Measurements from ENCODE around the gene HP1BP3. TPM values are rescaled to one million over a fixed set of nuclear protein-coding genes. Genes with fewer than 3 reads are reported as not detected.

The HP1BP3 gene
- total RNA-seq, 4 donors from 2014 or later: 213 to 349 (median 277) TPM

- no peaks in the 10 kb centered on the region for H3K27me3 ChIP-seq
- H3K4me3 ChIP-seq: no peak overlapping the region
- no peak for DNase-seq (ENCODE audit: extremely low spot score)
- no peak overlapping the region for H3K27ac ChIP-seq (replicated peaks in 1 of 4)
- intact Hi-C loops (cut with DNase I): no loop called here
- no peaks in the 10 kb centered on the region for H3K9me3 ChIP-seq
- H3K4me1 ChIP-seq: peaks cover 12 to 31% (median 30%) of the 10 kb centered on the region in 4 donors
- 85% methylated on average over 4 of the region's 4 CpGs for WGBS
- TF ChIP-seq POLR2A (IDR thresholded peaks at IDR 0.05; ENCODE audit: low read depth) (no peak), EP300 (IDR thresholded peaks at IDR 0.05) (no peak), POLR2AphosphoS5 (IDR thresholded peaks at IDR 0.05) (no peak)
- TF ChIP-seq, protein P1, sequence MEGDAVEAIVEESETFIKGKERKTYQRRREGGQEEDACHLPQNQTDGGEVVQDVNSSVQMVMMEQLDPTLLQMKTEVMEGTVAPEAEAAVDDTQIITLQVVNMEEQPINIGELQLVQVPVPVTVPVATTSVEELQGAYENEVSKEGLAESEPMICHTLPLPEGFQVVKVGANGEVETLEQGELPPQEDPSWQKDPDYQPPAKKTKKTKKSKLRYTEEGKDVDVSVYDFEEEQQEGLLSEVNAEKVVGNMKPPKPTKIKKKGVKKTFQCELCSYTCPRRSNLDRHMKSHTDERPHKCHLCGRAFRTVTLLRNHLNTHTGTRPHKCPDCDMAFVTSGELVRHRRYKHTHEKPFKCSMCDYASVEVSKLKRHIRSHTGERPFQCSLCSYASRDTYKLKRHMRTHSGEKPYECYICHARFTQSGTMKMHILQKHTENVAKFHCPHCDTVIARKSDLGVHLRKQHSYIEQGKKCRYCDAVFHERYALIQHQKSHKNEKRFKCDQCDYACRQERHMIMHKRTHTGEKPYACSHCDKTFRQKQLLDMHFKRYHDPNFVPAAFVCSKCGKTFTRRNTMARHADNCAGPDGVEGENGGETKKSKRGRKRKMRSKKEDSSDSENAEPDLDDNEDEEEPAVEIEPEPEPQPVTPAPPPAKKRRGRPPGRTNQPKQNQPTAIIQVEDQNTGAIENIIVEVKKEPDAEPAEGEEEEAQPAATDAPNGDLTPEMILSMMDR (IDR thresholded peaks at IDR 0.05): no peak
- H3K36me3 ChIP-seq: peaks cover 35 to 77% (median 57%) of the 10 kb centered on the region in 4 donors
Observed at GRCh38 chr1:20775700-20776099, 11.4 kb downstream of the HP1BP3 start.

DNA sequence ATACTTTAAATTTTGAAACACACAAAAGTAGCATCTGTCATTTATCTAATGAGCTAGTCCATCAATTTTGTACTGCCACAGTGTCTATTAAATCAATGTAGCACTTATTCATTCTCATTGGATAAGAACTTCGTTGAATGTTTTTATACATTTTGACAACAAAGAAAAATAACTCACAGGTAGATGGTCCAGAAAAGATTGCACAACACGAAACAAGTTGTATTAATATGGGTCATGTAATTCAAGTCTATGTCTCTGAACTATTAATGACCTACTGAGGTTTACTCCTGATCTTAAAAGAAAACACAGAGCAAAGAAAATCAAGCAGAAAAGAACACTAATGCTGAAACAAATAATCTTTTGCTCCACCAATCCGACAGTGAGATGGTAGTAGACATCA lies 15.3 kb downstream of the HP1BP3 start:
- Histone ChIP-seq H3K36me3 (peaks cover 68 to 98% (median 85%) of the 10 kb centered on the region in 4 donors), H3K4me3 (no peak overlapping the region), H3K4me1 (peaks cover 10 to 19% (median 16%) of the 10 kb centered on the region in 4 donors), H3K27me3 (no peaks in the 10 kb centered on the region), H3K27ac (replicated peaks in 1 of 4) (no peak overlapping the region), H3K9me3 (no peaks in the 10 kb centered on the region)
- DNase-seq (ENCODE audit: extremely low spot score): no peak
- TF ChIP-seq POLR2A (IDR thresholded peaks at IDR 0.05; ENCODE audit: low read depth) (no peak), POLR2AphosphoS5 (IDR thresholded peaks at IDR 0.05) (no peak), EP300 (IDR thresholded peaks at IDR 0.05) (no peak)
- TF ChIP-seq, protein P1 (IDR thresholded peaks at IDR 0.05): no peak
- intact Hi-C loops (cut with DNase I): no loop called here
- 84% methylated on average over 3 of the region's 3 CpGs for WGBS

- peaks cover 5 to 12% (median 10%) of the 10 kb centered on the region in 4 donors for H3K4me1 ChIP-seq
- no peak for DNase-seq (ENCODE audit: extremely low spot score)
- H3K27me3 ChIP-seq: no peaks in the 10 kb centered on the region
- intact Hi-C loops (cut with DNase I): no loop called here
- H3K9me3 ChIP-seq: no peaks in the 10 kb centered on the region
- whole genome bisulfite sequencing: 94% methylated on average over 6 of the region's 6 CpGs
- peaks cover 71 to 100% (median 91%) of the 10 kb centered on the region in 4 donors for H3K36me3 ChIP-seq
- TF ChIP-seq POLR2A (IDR thresholded peaks at IDR 0.05; ENCODE audit: low read depth) (no peak), POLR2AphosphoS5 (IDR thresholded peaks at IDR 0.05) (no peak), EP300 (IDR thresholded peaks at IDR 0.05) (no peak)
- no peak overlapping the region for H3K27ac ChIP-seq (replicated peaks in 1 of 4)
- no peak overlapping the region for H3K4me3 ChIP-seq
Observed at GRCh38 chr1:20770314-20771087, 16.6 kb downstream of the HP1BP3 start.

DNA sequence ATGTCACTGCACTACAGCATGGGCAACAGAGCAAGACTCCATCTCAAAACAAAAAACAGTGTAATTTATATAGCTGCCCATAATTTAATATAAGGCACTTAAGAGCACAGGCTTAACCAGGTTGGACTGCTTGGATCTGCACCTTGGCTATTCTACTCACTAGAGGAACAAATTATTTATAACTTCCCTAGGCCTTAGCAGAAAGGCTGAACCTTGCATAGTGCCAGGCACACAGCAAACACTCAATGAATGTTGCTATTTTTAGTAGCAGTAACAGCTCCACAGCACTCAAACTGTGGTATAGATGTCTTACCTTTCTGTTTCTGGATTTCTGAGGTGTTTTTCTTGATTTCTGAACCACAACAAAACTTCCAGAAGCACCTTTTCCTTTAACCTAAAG lies 19.8 kb downstream of the HP1BP3 start:
- Histone ChIP-seq H3K27ac (replicated peaks in 1 of 4) (no peak overlapping the region), H3K36me3 (peaks cover 71 to 100% (median 95%) of the 10 kb centered on the region in 4 donors), H3K27me3 (no peaks in the 10 kb centered on the region), H3K9me3 (no peaks in the 10 kb centered on the region), H3K4me3 (no peak overlapping the region), H3K4me1 (peaks cover 5 to 12% (median 10%) of the 10 kb centered on the region in 4 donors)
- intact Hi-C loops (cut with DNase I): no loop called here
- no peak for DNase-seq (ENCODE audit: extremely low spot score)
- no peak for TF ChIP-seq POLR2A (IDR thresholded peaks at IDR 0.05; ENCODE audit: low read depth)
- TF ChIP-seq POLR2AphosphoS5 (IDR thresholded peaks at IDR 0.05): no peak
- TF ChIP-seq, protein P1 (IDR thresholded peaks at IDR 0.05): no peak
- TF ChIP-seq EP300 (IDR thresholded peaks at IDR 0.05): no peak

DNA sequence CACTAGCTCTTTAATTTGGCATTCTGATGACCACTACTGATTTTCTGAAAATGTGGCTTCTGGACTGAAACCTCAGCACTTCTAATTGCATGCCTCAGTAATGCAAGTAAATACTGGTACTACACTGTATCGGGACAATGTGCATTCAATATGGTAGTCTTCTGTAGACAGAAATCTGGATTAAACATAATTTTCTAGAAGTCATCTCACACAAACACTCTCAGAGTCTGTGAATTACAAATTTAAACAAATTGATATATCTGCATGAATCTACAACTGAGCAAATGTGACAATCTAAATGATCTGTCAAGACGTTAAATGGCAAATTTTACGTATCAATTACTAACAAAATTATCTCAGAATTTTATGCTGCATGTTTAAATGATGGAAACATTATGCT lies 23.7 kb downstream of the HP1BP3 start:
- no peak overlapping the region for H3K4me3 ChIP-seq
- H3K9me3 ChIP-seq: no peaks in the 10 kb centered on the region
- H3K36me3 ChIP-seq: peaks cover 86 to 100% (median 95%) of the 10 kb centered on the region in 4 donors
- peaks cover 5 to 12% (median 10%) of the 10 kb centered on the region in 4 donors for H3K4me1 ChIP-seq
- no peak for DNase-seq (ENCODE audit: extremely low spot score)
- no peak overlapping the region for H3K27ac ChIP-seq (replicated peaks in 1 of 4)
- intact Hi-C loops (cut with DNase I): no loop called here
- no peaks in the 10 kb centered on the region for H3K27me3 ChIP-seq
- TF ChIP-seq EP300 (IDR thresholded peaks at IDR 0.05) (no peak), POLR2AphosphoS5 (IDR thresholded peaks at IDR 0.05) (no peak), POLR2A (IDR thresholded peaks at IDR 0.05; ENCODE audit: low read depth) (no peak)
- TF ChIP-seq, protein P1 (IDR thresholded peaks at IDR 0.05): no peak
- WGBS: 95% methylated on average over 3 of the region's 3 CpGs
